CD4-positive, alpha-beta T cell treated with Interferon gamma for 1 hour (primary cell): Measurements from ENCODE around the gene NUDT14.

Experiments
- DNase-seq: peaks from one replicate; pipeline ENCODE4 v3.0.0-alpha.2; 2020

NUDT14 gene

GRCh38 chr14:105180592-105181548 lies at the start of gene NUDT14:
NUDT14 (minus strand) TSS chr14:105181312; CDS start chr14:105181209, 103 bp downstream.
- DNase-seq: peak; percentile 88

DNA sequence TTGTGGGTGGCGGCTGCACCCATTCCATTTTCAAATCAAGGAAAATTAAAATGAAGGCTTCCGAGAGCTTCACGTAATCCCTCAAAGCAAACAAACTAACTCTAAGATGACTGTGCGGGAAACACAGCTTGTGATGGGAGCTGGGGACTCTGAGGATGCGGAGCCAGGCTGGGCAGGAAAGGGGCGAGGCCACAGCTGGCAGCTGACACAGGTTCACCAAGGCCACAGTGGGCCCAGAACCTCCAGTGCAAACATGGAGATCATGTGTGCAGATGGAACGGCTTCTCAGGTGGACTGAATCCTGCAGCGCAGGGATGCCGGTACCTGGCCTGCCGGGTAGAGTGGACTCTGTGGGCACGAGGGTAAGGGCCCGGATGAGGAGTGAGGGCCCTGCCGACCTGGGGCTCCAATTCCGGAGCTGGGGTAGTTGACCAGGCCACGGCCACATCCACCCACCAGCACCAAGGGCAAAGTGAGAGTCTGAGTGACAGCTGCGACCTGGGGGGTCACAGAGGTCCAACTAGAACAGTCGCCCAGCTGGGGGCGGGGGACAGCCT lies 48.1 kb upstream of the NUDT14 start:
- no peak for DNase-seq

DNA sequence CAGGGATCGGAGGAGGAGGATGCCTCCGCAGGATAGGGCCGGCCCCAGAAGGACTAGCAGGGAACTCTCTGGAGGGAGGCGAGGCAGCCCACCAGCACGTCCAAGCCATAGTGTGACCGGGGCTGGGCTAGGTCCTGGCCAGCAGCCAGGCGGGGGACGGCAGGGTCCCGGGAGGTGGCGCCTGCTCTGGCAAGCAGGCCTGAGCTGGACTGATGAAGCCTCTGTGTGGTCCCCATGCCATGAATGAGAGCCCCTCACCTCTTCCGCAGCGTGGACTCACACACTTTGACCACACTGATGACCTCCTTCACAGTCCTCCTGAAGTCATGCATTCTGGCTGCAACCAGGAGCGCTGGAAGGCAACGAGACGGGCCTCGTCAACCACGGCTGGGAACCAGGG lies 47.5 kb upstream of the NUDT14 start:
- DNase-seq: no peak

DNA sequence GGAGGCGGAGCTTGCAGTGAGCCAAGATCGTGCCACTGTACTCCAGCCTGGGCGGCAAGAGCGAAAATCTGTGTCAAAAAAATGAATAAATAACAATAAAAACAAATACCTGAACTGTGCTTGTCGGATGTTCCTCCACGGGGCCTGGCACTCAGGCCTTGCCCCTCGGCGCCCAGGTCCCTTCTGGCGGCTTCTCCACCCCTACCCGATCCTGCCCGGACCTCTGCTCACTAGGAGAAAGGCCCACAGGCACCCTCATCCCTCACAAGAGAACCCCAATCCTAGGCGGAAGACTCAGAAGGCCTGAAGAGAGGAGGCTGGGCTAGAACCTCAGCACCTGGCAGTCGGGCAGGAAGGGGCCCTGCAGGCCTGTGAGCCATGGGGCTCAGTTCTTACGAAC lies 46.2 kb upstream of the NUDT14 start:
- DNase-seq: no peak

DNA sequence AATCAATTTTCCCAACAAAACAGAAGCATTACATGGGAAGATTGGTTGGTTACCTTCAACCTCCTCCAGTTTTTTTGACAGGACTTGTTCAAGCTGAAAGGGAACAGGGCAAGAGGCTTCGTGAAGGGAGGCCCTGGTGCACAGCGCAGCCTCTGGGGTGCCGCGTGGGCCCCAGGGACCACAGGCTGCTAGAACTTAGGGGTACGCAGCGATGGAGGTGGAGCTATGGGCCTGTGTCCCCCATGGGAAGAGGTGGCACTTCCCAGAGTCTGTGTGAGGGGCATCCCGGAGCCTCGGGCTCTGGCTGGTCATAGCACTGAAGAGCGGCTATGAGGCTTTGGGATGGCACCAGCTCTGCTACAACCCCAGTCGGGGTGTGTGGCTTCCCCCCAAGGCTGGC lies 45.1 kb upstream of the NUDT14 start:
- no peak for DNase-seq

- no peak for DNase-seq
These were observed 43.9 kb upstream of the NUDT14 start for GRCh38 chr14:105224845-105225570.

GRCh38 chr14:105223770-105224544 lies 42.8 kb upstream of the NUDT14 start:
- no peak for DNase-seq

DNA sequence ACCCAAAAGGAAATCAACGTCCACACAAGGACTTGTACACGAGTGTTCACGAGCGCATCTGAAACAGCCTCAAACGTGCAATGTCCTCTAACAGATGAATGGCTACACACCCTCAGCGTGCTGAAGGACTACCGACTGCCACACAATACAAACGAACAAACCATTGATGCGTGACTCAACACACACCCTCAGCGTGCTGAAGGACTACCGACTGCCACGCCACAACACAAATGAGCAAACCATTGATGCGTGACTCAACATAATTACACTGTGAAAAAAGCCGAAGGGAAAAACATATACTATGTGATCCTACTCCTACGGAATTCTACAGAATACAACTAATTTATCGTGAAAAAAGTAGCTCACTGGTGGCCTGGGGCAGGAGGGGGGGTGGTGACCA lies 42.1 kb upstream of the NUDT14 start:
- no peak for DNase-seq

DNA sequence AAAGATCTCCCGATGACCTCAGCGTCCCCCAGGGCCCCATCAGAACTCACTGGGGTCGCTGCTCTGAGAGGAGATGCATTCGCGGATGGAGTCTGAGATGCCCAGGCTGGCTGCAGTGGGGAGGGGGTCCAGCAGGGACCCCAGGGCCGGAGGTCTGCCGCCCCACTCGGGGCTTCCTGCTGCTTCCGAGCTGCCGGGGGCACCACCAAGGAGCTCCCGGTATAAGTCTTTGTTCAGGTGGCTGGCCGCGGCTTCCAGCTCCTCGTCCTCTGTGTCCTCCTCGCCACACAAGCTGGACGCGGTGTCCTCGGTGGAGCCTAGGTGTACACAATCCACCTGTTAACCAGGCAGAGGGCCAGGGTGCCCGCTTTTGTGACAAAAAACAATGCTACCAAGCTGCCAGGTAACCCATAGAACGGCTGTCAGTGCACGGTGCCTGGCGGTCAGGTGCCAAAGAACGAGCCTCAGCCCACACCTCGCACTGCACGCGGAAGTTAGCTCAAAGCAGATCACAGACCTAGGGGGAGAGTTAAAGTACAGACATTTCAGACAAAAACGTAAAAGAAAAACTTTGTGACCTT lies 40.6 kb upstream of the NUDT14 start:
- no peak for DNase-seq

- DNase-seq: no peak
These were observed 39.8 kb upstream of the NUDT14 start for GRCh38 chr14:105220699-105221597.

GRCh38 chr14:105219753-105220152 lies 38.6 kb upstream of the NUDT14 start:
- DNase-seq: no peak

DNA sequence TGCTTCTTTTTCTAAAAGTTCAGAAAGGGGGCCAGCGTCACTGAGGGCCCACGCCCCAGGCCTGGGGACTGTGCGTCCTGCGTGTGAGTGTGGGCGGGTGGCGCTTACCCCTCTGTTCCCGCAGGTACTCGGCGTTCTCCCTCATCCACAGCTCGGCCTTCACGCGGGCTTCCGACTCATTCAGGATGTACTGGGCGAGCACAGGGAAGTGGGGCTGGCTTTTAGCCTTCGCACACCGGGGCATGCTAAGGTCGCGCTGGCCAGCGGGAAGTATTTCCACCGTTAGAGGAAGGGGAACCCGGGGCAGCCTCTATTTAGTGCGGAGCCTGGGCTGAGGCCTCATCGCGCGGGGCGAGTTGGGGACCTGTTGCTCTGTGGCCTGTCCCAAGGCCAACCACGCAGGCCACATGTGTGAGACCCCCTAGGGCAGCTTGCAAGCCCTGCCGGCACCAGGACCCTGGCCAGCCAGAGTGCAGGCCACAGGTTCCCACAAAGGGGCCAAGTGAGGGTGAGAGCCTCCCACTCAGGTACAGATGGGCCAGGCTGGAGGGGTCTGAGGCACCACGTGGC lies 38.0 kb upstream of the NUDT14 start:
- no peak for DNase-seq

GRCh38 chr14:105218611-105219010 lies 37.5 kb upstream of the NUDT14 start:
- no peak for DNase-seq

DNA sequence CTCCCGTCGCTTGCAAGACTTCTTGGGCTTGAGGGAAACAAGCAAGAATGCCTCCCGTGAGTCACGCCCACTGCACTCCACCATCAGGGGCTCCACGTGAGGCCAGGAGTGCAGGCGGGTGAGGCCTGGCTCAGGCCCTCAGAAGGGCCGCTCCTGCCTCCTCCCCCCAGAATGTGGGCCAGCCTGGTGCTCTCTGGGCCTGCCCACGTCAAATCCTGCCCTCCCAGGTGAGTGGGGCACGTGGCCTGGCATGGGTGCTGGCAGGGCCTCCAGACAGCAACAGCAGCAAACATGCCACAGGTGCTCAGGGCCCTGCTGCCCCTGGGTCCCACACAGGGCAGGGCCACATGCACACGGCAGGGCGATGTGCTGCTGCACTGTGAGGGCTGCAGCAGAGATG lies 36.7 kb upstream of the NUDT14 start:
- no peak for DNase-seq

- no peak for DNase-seq
These were observed 35.6 kb upstream of the NUDT14 start for GRCh38 chr14:105216490-105217247.

- DNase-seq: no peak
These were observed 34.5 kb upstream of the NUDT14 start for GRCh38 chr14:105215602-105216001.

- DNase-seq: no peak
These were observed 33.3 kb upstream of the NUDT14 start for GRCh38 chr14:105214324-105214915.

DNA sequence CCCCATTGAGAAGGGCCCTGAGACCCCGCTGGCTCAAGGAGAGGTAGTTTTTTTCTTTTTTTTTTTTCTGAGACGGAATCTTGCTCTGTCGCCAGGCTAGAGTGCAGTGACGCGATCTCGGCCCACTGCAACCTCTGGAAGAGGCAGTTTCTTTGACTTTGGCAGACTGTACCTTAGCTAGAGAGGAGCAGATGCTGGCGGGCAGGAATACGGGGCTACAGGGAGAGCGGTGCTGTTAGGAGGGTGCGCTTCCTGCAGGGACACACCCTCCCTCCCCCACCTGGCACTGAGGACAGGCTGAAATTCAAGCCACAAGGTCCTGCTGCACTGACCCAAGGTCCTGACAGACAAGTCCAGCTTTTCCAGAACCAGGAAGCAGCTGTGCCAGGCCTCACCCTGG lies 32.2 kb upstream of the NUDT14 start:
- DNase-seq: no peak

DNA sequence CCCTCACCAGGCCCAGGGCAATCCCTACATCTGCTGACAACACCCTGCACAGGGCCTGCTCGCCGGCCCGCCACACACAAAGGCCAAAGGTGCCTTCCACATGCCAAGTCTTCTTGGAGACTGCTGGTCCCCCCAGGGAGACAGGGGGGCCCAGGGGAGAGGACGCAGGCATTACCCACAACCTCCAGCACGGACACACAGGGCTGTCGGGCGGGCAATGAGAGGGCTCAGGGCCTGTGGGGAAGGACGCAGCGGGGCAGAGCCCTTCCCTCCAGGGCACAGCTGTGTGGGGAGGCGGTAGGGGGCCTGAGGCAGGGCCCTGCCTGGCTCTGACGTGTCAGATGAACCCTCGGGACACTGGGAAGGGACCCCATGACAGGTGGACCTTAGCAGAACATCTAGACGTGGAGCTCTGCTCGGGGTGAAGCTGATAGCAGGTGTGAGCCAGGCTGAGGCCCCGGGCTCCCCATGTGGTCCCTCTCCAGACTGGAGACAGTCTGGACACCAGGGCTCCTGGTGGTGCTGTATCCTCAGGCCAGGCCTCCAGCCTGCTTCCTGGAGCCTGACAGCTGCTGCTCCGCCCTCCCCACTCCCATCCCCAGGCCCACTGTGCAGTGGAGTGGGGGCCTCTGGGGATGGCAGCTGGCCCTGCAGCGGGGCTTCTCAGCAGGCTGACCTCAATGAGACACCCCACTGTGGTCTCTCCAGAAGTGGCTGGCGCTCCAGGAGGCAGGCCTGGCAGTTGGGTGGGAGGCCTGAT lies 31.6 kb upstream of the NUDT14 start:
- no peak for DNase-seq
